ENCODE data around the gene SGMS1.
"Not testable (repeated sequence)": the region's sequence is repeated elsewhere in the genome, so short reads cannot be mapped to it uniquely, and the experiment has no call there.

Gene SGMS1

DNA sequence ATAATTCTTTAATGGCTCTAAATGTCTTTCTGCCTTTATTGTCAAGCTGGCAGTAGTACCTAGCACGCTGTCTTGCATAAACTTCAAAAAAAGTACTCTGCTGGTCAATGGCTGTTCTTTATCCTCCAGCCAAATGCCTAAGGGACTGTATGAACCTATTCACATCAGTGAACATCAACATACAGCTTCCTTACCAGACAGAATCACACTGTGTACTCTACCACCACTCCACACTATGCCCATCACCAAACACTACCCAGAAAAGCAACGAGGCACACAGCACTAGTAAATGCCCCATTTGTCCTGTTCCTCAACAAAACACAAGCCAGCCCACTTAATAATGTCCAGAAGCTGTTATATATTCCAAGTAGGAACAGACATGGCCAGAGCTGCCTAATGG, 127.5 kb downstream of the SGMS1 start:
- TF ChIP-seq, protein P1, sequence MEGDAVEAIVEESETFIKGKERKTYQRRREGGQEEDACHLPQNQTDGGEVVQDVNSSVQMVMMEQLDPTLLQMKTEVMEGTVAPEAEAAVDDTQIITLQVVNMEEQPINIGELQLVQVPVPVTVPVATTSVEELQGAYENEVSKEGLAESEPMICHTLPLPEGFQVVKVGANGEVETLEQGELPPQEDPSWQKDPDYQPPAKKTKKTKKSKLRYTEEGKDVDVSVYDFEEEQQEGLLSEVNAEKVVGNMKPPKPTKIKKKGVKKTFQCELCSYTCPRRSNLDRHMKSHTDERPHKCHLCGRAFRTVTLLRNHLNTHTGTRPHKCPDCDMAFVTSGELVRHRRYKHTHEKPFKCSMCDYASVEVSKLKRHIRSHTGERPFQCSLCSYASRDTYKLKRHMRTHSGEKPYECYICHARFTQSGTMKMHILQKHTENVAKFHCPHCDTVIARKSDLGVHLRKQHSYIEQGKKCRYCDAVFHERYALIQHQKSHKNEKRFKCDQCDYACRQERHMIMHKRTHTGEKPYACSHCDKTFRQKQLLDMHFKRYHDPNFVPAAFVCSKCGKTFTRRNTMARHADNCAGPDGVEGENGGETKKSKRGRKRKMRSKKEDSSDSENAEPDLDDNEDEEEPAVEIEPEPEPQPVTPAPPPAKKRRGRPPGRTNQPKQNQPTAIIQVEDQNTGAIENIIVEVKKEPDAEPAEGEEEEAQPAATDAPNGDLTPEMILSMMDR (conservative IDR thresholded peaks at IDR 0.05; ENCODE audit: low read depth, low read length): no peak
- no peak overlapping the region for H3K4me3 ChIP-seq (ENCODE audit: low read depth, low read length)
- no peak for DNase-seq (ENCODE audit: low read depth)

DNA sequence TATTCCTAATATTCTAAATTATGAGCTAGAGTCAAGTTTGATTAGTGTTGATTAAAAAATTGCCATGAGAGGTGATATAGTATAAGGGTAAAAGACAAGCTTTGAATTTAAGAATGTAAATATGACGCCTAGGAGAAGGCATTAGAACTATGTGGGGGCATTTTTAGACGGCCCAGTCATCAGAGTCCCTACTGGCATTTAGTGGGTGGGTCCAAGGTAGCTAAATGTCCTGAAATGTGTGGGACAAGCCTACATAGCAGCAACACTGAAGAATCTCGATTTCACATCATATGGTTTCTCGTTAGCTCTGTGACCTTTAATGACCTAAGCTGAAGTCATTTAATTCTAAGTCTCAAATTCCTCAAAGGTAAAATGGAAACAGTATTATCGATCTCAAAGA, 133.5 kb downstream of the SGMS1 start:
- no peak overlapping the region for H3K4me3 ChIP-seq (ENCODE audit: low read depth, low read length)
- TF ChIP-seq, protein P1 (conservative IDR thresholded peaks at IDR 0.05; ENCODE audit: low read depth, low read length): no peak
- DNase-seq (ENCODE audit: low read depth): no peak

DNA sequence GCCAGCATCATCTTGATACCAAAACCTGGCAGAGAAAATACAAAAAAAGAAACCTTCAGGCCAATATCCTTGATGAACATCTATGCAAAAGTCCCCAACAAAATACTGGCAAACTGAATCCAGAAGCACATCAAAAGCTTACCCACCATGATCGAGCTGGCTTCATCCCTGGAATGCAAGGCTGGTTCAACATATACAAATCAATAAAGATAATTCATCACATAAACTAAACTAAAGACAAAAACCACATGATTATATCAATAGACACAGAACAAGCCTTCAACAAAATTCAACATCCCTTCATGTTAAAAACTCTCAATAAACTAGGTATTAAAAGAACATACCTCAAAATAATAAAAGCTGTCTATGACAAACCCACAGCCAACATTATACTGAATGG, 139.2 kb downstream of the SGMS1 start:
- not testable (repeated sequence) for DNase-seq (ENCODE audit: low read depth); H3K4me3 ChIP-seq (ENCODE audit: low read depth, low read length)

DNA sequence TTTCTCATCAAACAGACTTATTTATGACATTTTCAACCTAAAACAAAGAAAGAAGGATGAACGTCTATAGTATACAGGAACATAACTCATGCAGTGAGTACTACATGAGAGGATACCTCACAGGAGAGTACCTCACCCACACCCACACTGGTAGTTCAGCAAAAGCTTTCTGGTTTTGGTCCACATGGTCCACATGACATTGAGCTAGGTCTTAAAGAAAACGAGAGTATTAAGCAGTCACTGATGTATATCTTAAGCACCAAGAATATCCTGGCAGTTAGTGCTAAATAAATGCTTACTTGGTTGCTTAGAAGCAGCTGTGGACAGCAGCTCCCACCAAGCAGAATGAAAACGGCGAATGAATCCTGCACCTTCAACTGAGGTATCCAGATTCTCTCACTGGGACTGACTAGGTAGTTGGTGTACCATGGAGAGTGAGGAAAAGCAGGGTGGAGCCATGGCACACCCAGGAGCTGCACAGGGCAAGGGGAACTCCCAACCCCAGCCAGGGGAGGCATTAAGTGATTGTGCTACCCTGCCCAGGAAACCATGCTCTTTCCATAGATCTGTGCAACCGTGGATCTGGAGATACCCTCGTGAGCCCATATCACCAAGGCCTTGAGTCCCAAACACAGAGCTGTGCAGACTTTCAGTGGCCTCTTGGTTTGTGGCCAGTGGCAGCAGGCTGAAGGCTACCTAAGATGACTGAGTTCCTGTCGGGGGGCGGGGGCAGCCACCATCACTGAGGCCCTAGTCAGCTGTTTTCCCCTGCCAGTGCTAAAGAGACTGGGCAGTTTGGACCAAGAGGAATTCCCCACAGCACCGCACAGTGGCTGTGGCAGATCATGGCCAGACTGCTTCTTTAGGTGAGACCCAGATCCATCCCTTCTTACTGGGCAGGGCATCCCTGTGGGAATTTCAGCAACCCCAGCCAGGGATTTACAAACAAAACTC, 143.4 kb downstream of the SGMS1 start:
- no peak overlapping the region for H3K4me3 ChIP-seq (ENCODE audit: low read depth, low read length)
- TF ChIP-seq, protein P1 (conservative IDR thresholded peaks at IDR 0.05; ENCODE audit: low read depth, low read length): no peak
- no peak for DNase-seq (ENCODE audit: low read depth)

DNA sequence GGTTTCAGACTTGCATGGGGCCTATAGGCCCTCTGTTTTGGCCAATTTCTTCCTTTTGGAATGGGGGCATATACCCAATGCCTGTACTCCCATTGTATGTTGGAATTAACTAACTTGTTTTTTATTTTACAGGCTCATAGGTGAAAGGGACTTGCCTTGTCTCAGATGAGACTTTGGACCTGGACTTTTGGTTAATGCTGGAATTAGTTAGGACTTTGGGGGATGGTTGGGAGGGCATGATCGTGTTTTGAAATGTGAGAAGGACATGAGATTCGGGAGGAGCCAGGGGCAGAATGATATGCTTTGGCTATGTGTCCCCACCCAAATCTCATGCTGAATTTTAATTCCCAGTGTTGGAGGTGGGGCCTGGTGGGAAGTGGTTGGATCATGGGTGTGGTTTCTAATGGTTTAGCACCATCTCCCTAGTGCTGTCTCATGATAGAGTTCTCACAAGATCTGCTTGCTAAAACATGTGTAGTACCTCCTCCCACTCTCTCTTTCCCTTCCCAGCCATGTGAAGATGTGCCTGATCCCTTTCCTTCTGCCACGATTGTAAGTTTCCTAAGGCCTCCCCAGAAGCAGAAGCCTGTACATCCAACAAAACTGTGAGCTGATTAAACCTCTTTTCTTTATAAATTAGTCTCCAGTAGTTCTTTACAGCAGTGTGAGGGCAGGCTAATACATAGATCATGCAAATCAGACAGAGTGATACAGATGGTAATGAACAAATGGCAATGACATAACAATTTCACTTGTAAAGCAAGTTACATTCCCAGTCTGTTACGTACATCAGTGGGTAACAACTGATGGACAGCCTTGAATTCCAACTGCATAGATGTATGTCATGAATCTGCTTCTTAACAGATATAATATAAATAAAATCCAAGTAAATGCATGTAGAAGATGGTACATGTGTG, 146.2 kb downstream of the SGMS1 start:
- TF ChIP-seq, protein P1 (conservative IDR thresholded peaks at IDR 0.05; ENCODE audit: low read depth, low read length): no peak
- no peak for DNase-seq (ENCODE audit: low read depth)
- no peak overlapping the region for H3K4me3 ChIP-seq (ENCODE audit: low read depth, low read length)

DNA sequence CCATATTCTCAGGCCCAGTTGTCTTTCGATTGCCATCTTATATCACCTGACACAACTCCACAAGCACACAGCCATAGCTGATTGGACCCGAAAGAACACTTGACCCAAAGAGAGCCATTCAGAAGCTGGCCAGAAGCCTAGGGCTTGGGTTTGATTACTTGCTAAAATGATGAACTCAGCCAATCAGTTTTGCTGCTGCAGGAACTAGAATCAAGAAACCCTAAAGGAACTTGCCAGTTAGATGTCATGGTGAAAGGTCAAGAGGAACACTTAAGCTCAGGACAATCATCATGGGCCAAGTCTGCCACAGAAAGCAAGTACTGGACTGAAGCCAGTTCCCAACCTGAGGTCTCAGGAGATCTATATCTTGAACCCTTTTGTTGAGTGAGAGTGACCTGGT, 150.0 kb downstream of the SGMS1 start:
- DNase-seq (ENCODE audit: low read depth): no peak
- TF ChIP-seq, protein P1 (conservative IDR thresholded peaks at IDR 0.05; ENCODE audit: low read depth, low read length): no peak
- no peak overlapping the region for H3K4me3 ChIP-seq (ENCODE audit: low read depth, low read length)

DNA sequence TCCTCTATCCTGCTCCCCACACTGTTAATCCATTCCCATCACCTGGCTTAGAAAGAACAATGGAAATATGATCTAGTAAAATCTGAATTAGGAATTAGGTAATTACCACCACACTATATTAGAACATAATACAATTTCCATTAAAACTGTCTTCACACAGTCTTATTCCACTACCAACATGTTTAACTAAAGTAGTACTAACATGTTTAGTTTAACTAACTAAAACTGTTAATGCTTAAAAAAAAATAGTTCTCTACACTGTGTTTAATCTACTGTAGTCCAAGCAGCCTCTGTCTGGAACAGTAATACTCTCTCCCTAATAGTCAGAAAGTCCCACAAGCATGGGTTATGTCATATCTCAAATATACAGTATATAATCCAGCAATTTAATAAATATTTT, 150.8 kb downstream of the SGMS1 start:
- no peak for DNase-seq (ENCODE audit: low read depth)
- no peak overlapping the region for H3K4me3 ChIP-seq (ENCODE audit: low read depth, low read length)
- TF ChIP-seq, protein P1 (conservative IDR thresholded peaks at IDR 0.05; ENCODE audit: low read depth, low read length): no peak
